HepG2 (cell line): Measurements from ENCODE around the gene EPO. TPM values are rescaled to one million over a fixed set of nuclear protein-coding genes. Genes with fewer than 3 reads are reported as not detected.

ENCODE experiments used
- ATF1 ChIP-seq: IDR thresholded peaks from 2 replicates; pipeline ENCODE4 v1.6.1; 2016; ENCODE audit warnings: mild to moderate bottlenecking, control low read depth
- DR1 ChIP-seq: sonication (generic); formaldehyde crosslinking; IDR thresholded peaks from 2 replicates; pipeline ENCODE4 v1.8.0; 2021; ENCODE audit warnings: mild to moderate bottlenecking, missing genetic modification reagents, inconsistent platforms
- HIVEP1 ChIP-seq: sonication (generic); formaldehyde crosslinking; IDR thresholded peaks from 2 replicates; pipeline ENCODE4 v1.4.0; 2020; ENCODE audit warnings: mild to moderate bottlenecking, missing genetic modification reagents
- JUN ChIP-seq: sonication (generic); formaldehyde crosslinking; IDR thresholded peaks from 2 replicates; pipeline ENCODE4 v1.4.0; 2020; ENCODE audit warnings: mild to moderate bottlenecking, missing genetic modification reagents
- TBX3 ChIP-seq: fragments of 450-650 bp; IDR thresholded peaks from 2 replicates; pipeline ENCODE4 v1.6.1; 2017; ENCODE audit warnings: antibody characterized with exemption, mild to moderate bottlenecking, inconsistent platforms, borderline replicate concordance
- ZEB1 ChIP-seq: IDR thresholded peaks from 2 replicates; pipeline ENCODE4 v1.6.1; 2012; ENCODE audit warnings: mild to moderate bottlenecking, low read depth, inconsistent platforms; ENCODE audit not compliant: insufficient replicate concordance
- ZFY ChIP-seq: sonication (generic); formaldehyde crosslinking; IDR thresholded peaks from 2 replicates; pipeline ENCODE4 v1.4.0; 2020; ENCODE audit warnings: missing genetic modification reagents
- ZIK1 ChIP-seq: sonication (generic); formaldehyde crosslinking; IDR thresholded peaks from 2 replicates; pipeline ENCODE4 v1.5.0; 2020; ENCODE audit warnings: mild to moderate bottlenecking, low read depth, missing genetic modification reagents, borderline replicate concordance
- ZNF274 ChIP-seq: sonication (generic); formaldehyde crosslinking; IDR thresholded peaks from 2 replicates; pipeline ENCODE4 v1.5.1; 2020; ENCODE audit warnings: mild to moderate bottlenecking, missing genetic modification reagents
- ZNF564 ChIP-seq: sonication (generic); formaldehyde crosslinking; IDR thresholded peaks from 2 replicates; pipeline ENCODE4 v1.8.1; 2023; ENCODE audit warnings: mild to moderate bottlenecking, missing genetic modification reagents
- ZNF674 ChIP-seq: sonication (generic); formaldehyde crosslinking; IDR thresholded peaks from 2 replicates; pipeline ENCODE4 v1.5.0; 2020; ENCODE audit warnings: low read depth, mild to moderate bottlenecking, missing genetic modification reagents
- ZNF747 ChIP-seq: sonication (generic); formaldehyde crosslinking; IDR thresholded peaks from 2 replicates; pipeline ENCODE4 v1.8.1; 2023; ENCODE audit warnings: missing genetic modification reagents, mild to moderate bottlenecking, borderline replicate concordance
- polyA plus RNA-seq, 8 experiments: library from polyadenylated mRNA; depleted of rRNA in 3 of 8; stranded (reverse) in 7 of 8; unstranded in 1 of 8; fragments of >200 nt; fragmentation: Illumina TruSeq in 4 of 8; extraction: Trizol in 4 of 8; gene quantifications; 2 replicates each; pipeline versions ENCODE4 v1.2.1 to v1.2.3, GENCODE V29; 2011 to 2016; ENCODE audit warnings: low read depth in 4 of 8, missing spikeins in 1 of 8, mixed read lengths in 1 of 8; ENCODE audit not compliant: insufficient read depth in 1 of 8
- total RNA-seq, 5 experiments: library from RNA; depleted of rRNA; stranded (reverse); fragments of >200 nt; fragmentation: Illumina TruSeq; extraction: Trizol; gene quantifications; 2 replicates each; pipeline ENCODE4 v1.2.3, GENCODE V29; 2016; ENCODE audit warnings: low read depth in 1 of 5
- TF ChIP-seq, protein P1 (sequence below): sonication (generic); formaldehyde crosslinking; IDR thresholded peaks from 2 replicates; pipeline ENCODE4 v1.4.0; 2020; ENCODE audit warnings: mild to moderate bottlenecking, low read depth, missing genetic modification reagents
- TF ChIP-seq, protein P2 (sequence below): IDR thresholded peaks from 2 replicates; pipeline ENCODE4 v1.6.1; 2016; ENCODE audit warnings: missing compliant biosample characterization, missing genetic modification reagents, borderline replicate concordance
- TF ChIP-seq, protein P3 (sequence below): sonication (generic); formaldehyde crosslinking; IDR thresholded peaks from 2 replicates; pipeline ENCODE4 v1.4.0; 2020; ENCODE audit warnings: missing genetic modification reagents, borderline replicate concordance
- TF ChIP-seq, protein P4 (sequence below): sonication (generic); formaldehyde crosslinking; IDR thresholded peaks from 2 replicates; pipeline ENCODE4 v1.5.1; 2020; ENCODE audit warnings: mild to moderate bottlenecking, moderate library complexity, missing genetic modification reagents
- TF ChIP-seq, protein P5 (sequence below): sonication (generic); formaldehyde crosslinking; conservative IDR thresholded peaks from 2 replicates; pipeline ENCODE4 v1.4.0; 2020; ENCODE audit warnings: missing genetic modification reagents

Gene EPO
- total and polyA plus RNA-seq, 2 of the 13 experiments (the other 11 are each of a cell fraction or from before 2014, with no cell fraction given), result 10.3 to 25.7 TPM

DNA sequence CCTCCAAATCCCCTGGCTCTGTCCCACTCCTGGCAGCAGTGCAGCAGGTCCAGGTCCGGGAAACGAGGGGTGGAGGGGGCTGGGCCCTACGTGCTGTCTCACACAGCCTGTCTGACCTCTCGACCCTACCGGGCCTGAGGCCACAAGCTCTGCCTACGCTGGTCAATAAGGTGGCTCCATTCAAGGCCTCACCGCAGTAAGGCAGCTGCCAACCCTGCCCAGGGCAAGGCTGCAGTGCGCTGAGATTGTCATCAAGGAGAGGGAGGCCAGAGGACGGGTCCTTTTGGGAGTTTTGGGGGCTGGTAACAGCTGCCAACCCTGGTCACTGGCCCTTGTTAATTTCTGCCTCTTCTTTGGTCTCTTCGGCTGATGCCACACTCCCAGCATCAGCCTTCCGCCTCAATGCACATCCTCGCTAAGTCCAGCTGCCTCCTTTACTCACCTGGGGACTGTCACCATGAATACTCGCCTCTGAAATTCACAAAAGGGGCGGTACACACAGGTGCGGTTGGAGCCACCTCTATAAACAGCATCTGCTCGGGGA, 3.5 kb downstream of the EPO start (continued):
- TF ChIP-seq, protein P1, sequence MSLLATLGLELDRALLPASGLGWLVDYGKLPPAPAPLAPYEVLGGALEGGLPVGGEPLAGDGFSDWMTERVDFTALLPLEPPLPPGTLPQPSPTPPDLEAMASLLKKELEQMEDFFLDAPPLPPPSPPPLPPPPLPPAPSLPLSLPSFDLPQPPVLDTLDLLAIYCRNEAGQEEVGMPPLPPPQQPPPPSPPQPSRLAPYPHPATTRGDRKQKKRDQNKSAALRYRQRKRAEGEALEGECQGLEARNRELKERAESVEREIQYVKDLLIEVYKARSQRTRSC (CRISPR knock-in tag), result no peak
- TF ChIP-seq ZFY (CRISPR knock-in tag) (peak; percentile 64; the same call in 1 of the 2 replicates), ZNF674 (CRISPR knock-in tag) (no peak), TBX3 (no peak), ZIK1 (CRISPR knock-in tag) (no peak), ZEB1 (no peak), HIVEP1 (CRISPR knock-in tag) (no peak; the same call in 1 of the 2 replicates), ZNF564 (CRISPR knock-in tag) (no peak), ZNF747 (CRISPR knock-in tag) (0 out of 2 replicates have a peak, but pooled peaks have one; percentile 34), ZNF274 (CRISPR knock-in tag) (peak; percentile 46; the same call in 1 of the 2 replicates), ATF1 (CRISPR knock-in tag) (no peak), DR1 (no peak), JUN (no peak)
- TF ChIP-seq, protein P2, sequence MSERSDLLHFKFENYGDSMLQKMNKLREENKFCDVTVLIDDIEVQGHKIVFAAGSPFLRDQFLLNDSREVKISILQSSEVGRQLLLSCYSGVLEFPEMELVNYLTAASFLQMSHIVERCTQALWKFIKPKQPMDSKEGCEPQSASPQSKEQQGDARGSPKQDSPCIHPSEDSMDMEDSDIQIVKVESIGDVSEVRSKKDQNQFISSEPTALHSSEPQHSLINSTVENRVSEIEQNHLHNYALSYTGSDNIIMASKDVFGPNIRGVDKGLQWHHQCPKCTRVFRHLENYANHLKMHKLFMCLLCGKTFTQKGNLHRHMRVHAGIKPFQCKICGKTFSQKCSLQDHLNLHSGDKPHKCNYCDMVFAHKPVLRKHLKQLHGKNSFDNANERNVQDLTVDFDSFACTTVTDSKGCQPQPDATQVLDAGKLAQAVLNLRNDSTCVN, result 0 out of 2 replicates have a peak, but pooled peaks have one; percentile 28
- TF ChIP-seq, protein P3, sequence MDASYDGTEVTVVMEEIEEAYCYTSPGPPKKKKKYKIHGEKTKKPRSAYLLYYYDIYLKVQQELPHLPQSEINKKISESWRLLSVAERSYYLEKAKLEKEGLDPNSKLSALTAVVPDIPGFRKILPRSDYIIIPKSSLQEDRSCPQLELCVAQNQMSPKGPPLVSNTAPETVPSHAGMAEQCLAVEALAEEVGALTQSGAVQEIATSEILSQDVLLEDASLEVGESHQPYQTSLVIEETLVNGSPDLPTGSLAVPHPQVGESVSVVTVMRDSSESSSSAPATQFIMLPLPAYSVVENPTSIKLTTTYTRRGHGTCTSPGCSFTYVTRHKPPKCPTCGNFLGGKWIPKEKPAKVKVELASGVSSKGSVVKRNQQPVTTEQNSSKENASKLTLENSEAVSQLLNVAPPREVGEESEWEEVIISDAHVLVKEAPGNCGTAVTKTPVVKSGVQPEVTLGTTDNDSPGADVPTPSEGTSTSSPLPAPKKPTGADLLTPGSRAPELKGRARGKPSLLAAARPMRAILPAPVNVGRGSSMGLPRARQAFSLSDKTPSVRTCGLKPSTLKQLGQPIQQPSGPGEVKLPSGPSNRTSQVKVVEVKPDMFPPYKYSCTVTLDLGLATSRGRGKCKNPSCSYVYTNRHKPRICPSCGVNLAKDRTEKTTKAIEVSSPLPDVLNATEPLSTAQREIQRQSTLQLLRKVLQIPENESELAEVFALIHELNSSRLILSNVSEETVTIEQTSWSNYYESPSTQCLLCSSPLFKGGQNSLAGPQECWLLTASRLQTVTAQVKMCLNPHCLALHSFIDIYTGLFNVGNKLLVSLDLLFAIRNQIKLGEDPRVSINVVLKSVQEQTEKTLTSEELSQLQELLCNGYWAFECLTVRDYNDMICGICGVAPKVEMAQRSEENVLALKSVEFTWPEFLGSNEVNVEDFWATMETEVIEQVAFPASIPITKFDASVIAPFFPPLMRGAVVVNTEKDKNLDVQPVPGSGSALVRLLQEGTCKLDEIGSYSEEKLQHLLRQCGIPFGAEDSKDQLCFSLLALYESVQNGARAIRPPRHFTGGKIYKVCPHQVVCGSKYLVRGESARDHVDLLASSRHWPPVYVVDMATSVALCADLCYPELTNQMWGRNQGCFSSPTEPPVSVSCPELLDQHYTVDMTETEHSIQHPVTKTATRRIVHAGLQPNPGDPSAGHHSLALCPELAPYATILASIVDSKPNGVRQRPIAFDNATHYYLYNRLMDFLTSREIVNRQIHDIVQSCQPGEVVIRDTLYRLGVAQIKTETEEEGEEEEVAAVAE (CRISPR knock-in tag), result no peak
- TF ChIP-seq, protein P4, sequence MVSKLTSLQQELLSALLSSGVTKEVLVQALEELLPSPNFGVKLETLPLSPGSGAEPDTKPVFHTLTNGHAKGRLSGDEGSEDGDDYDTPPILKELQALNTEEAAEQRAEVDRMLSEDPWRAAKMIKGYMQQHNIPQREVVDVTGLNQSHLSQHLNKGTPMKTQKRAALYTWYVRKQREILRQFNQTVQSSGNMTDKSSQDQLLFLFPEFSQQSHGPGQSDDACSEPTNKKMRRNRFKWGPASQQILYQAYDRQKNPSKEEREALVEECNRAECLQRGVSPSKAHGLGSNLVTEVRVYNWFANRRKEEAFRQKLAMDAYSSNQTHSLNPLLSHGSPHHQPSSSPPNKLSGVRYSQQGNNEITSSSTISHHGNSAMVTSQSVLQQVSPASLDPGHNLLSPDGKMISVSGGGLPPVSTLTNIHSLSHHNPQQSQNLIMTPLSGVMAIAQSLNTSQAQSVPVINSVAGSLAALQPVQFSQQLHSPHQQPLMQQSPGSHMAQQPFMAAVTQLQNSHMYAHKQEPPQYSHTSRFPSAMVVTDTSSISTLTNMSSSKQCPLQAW (CRISPR knock-in tag), result no peak; the same call in 1 of the 2 replicates
- TF ChIP-seq, protein P5, sequence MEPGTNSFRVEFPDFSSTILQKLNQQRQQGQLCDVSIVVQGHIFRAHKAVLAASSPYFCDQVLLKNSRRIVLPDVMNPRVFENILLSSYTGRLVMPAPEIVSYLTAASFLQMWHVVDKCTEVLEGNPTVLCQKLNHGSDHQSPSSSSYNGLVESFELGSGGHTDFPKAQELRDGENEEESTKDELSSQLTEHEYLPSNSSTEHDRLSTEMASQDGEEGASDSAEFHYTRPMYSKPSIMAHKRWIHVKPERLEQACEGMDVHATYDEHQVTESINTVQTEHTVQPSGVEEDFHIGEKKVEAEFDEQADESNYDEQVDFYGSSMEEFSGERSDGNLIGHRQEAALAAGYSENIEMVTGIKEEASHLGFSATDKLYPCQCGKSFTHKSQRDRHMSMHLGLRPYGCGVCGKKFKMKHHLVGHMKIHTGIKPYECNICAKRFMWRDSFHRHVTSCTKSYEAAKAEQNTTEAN (CRISPR knock-in tag), result no peak
